GM10248 (cell line): Measurements from ENCODE around the gene BMP7.
"Not testable (repeated sequence)": the region's sequence is repeated elsewhere in the genome, so short reads cannot be mapped to it uniquely, and the experiment has no call there.

Experiments
- CTCF ChIA-PET: fragments of 300-600 bp; sonication (Branson Sonifier 250); formaldehyde crosslinking; extraction: SDS; loops from one replicate; lab custom pipeline; 2021; ENCODE audit warnings: antibody characterized with exemption; lab: Yijun Ruan, JAX
- POLR2A ChIA-PET: fragments of 350-650 bp; sonication (Branson Sonifier 250); formaldehyde crosslinking; extraction: SDS; loops from one replicate; lab custom pipeline; 2020; ENCODE audit warnings: antibody characterized with exemption; lab: Yijun Ruan, JAX
- DNase-seq: peaks from one replicate; pipeline ENCODE4 v3.0.0; 2012; ENCODE audit errors: extremely low spot score
- TF ChIP-seq, protein P1 (sequence below): IDR thresholded peaks from 2 replicates; pipeline ENCODE4 v1.5.1; 2012; ENCODE audit warnings: mild to moderate bottlenecking, low read depth; ENCODE audit errors: extremely low read depth, missing control alignments, control extremely low read depth

Gene BMP7

DNA sequence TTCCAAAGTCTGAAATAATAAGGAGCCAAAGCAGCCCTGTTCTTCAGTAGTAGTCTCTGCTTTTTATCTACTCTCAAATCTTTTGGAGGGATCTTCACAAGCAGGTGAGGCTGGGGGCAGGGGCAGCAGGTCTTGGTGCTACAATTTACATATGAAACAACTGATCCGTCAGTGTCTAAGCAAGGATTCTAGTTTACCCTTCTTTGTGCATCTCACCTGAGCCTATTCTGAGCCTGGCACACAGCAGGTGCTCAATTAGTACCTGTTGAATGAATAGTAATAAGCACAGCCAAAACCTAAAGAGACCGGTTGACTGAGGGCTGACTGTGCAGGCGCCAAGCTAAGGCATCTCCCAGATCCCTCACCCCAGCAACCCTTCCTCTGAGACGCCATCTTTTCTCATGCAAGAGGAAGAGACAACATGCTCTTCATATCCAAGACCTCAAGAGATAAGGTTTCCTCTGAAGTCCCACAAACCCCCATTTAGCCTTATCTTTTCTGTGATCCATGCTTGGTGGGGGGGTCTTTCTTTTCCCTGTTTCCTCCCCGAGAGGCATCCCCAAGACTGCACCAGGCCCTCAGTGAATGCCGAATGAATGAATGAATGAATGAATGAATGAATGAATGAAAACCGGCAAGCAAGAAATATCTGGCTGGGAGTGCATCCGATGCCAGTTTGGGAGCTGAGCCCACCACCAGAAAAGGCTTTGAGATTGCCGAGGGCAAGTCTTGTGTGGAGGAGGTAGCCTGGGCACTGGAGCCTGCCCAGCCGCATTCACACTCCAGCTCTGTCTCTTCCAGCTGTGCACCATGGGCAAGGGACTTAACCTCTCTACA, 2.9 kb upstream of the BMP7 start:
- CTCF ChIA-PET, result no interaction called here
- TF ChIP-seq, protein P1, sequence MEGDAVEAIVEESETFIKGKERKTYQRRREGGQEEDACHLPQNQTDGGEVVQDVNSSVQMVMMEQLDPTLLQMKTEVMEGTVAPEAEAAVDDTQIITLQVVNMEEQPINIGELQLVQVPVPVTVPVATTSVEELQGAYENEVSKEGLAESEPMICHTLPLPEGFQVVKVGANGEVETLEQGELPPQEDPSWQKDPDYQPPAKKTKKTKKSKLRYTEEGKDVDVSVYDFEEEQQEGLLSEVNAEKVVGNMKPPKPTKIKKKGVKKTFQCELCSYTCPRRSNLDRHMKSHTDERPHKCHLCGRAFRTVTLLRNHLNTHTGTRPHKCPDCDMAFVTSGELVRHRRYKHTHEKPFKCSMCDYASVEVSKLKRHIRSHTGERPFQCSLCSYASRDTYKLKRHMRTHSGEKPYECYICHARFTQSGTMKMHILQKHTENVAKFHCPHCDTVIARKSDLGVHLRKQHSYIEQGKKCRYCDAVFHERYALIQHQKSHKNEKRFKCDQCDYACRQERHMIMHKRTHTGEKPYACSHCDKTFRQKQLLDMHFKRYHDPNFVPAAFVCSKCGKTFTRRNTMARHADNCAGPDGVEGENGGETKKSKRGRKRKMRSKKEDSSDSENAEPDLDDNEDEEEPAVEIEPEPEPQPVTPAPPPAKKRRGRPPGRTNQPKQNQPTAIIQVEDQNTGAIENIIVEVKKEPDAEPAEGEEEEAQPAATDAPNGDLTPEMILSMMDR, result no peak
- no peak for DNase-seq
- POLR2A ChIA-PET, result no interaction called here

GRCh38 chr20:57268399-57269076, 2.1 kb upstream of the BMP7 start:
- DNase-seq, result no peak
- ChIA-PET POLR2A (no interaction called here), CTCF (no interaction called here)
- TF ChIP-seq, protein P1, result no peak

DNA sequence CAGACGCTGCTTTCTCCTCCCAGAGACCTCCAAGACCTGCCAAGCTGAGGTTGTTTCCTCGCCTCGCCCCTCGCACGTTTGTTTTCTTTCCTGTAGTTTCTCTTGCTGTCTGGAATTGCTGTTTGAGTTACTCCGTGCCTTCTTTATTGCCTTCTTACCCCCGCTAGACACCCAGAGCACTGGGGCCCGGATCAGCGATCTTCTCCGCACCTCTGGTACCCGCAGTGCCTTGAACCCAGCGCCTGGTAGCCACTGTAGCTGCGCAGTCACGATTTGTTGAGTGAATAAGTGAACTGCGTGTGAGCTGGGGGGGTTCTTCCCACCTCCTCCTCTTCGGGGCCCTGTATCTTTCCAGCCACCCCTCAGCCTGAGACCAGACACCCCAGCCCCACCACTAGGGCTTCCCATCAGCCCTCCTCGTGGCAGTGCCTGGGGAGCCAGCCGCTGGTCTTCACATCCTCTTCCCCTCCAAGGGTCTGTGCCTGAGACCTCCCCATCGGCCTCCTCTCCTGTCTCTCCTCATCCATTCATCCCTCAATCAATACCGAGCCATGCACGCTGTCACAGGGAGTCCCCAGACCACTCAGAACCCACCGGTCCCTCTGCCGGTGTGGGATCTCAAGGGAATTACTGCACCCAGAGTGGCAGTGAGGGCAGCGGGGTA, 849 bp upstream of the BMP7 start:
- ChIA-PET CTCF (no interaction called here), POLR2A (no interaction called here)
- TF ChIP-seq, protein P1, result no peak
- no peak for DNase-seq

- DNase-seq, result no peak
- CTCF ChIA-PET, result no interaction called here
- TF ChIP-seq, protein P1, result no peak
- POLR2A ChIA-PET, result no interaction called here
These were observed 497 bp downstream of the BMP7 start for GRCh38 chr20:57265997-57266290.

GRCh38 chr20:57265336-57265996, 975 bp downstream of the BMP7 start:
- TF ChIP-seq, protein P1, result no peak
- no peak for DNase-seq
- CTCF ChIA-PET, result interaction anchor here (0.9 kb wide), 1 partner anchor 41 kb away, joined by 3 read pairs; no protein-coding TSS in a partner anchor
- POLR2A ChIA-PET, result no interaction called here

- CTCF ChIA-PET, result interaction anchor here (0.9 kb wide), 1 partner anchor 41 kb away, joined by 3 read pairs; no protein-coding TSS in a partner anchor
- POLR2A ChIA-PET, DNase-seq: not testable (repeated sequence)
These were observed 1.5 kb downstream of the BMP7 start for GRCh38 chr20:57264908-57265335.
